GM19395 (cell line): ENCODE data around the gene PRDX3.
A peak's percentile ranks its signal among the peaks of the same experiment; 100 is the strongest.
"Not testable (repeated sequence)": the region's sequence is repeated elsewhere in the genome, so short reads cannot be mapped to it uniquely, and the experiment has no call there.

ENCODE experiments used
- ATAC-seq: cut with Tn5 transposase; IDR thresholded peaks from one replicate; pipeline ENCODE4 v1.9.1; 2021; ENCODE audit warnings: mild to moderate bottlenecking, moderate library complexity; ENCODE audit not compliant: unreplicated experiment

PRDX3 gene

GRCh38 chr10:119165171-119166117 is 13.2 kb downstream of the PRDX3 start, which contains the start of gene SFXN4:
SFXN4 (minus strand) TSS chr10:119165714; CDS start chr10:119165647, 67 bp downstream.
- peak; percentile 89 for ATAC-seq

GRCh38 chr10:119162452-119163092 is 16.0 kb downstream of the PRDX3 start:
- no peak for ATAC-seq

- no peak for ATAC-seq
Measured at GRCh38 chr10:119161680-119162451, 16.7 kb downstream of the PRDX3 start.

GRCh38 chr10:119159332-119159731 is 19.3 kb downstream of the PRDX3 start:
- ATAC-seq: no peak

- ATAC-seq: no peak
Measured at GRCh38 chr10:119153661-119154060, 25.0 kb downstream of the PRDX3 start.

- no peak for ATAC-seq
Measured at GRCh38 chr10:119153041-119153440, 25.6 kb downstream of the PRDX3 start.

- ATAC-seq: not testable (repeated sequence)
Measured at GRCh38 chr10:119151601-119152000, 27.0 kb downstream of the PRDX3 start.

- no peak for ATAC-seq
Measured at GRCh38 chr10:119149729-119150128, 28.9 kb downstream of the PRDX3 start.

- no peak for ATAC-seq
Measured at GRCh38 chr10:119149157-119149556, 29.5 kb downstream of the PRDX3 start.

- ATAC-seq: no peak
Measured at GRCh38 chr10:119143657-119144056, 35.0 kb downstream of the PRDX3 start.

- ATAC-seq: no peak
Measured at GRCh38 chr10:119140603-119141245, 37.9 kb downstream of the PRDX3 start.

GRCh38 chr10:119139464-119140067 is 39.0 kb downstream of the PRDX3 start:
- no peak for ATAC-seq

GRCh38 chr10:119138346-119139306 is 40.0 kb downstream of the PRDX3 start:
- ATAC-seq: no peak

GRCh38 chr10:119137878-119138277 is 40.7 kb downstream of the PRDX3 start:
- ATAC-seq: not testable (repeated sequence)

GRCh38 chr10:119136084-119136483 is 42.5 kb downstream of the PRDX3 start:
- no peak for ATAC-seq

- ATAC-seq: no peak
Measured at GRCh38 chr10:119135513-119135881, 43.1 kb downstream of the PRDX3 start.

- ATAC-seq: no peak
Measured at GRCh38 chr10:119133949-119134348, 44.7 kb downstream of the PRDX3 start.

- no peak for ATAC-seq
Measured at GRCh38 chr10:119132521-119133345, 45.9 kb downstream of the PRDX3 start.
